Measurements from ENCODE around the gene MACF1. TPM values are rescaled to one million over a fixed set of nuclear protein-coding genes. Genes with fewer than 3 reads are reported as not detected.

The MACF1 gene
- total RNA-seq, 1 experiment from 2014 or later = 265 TPM

DNA sequence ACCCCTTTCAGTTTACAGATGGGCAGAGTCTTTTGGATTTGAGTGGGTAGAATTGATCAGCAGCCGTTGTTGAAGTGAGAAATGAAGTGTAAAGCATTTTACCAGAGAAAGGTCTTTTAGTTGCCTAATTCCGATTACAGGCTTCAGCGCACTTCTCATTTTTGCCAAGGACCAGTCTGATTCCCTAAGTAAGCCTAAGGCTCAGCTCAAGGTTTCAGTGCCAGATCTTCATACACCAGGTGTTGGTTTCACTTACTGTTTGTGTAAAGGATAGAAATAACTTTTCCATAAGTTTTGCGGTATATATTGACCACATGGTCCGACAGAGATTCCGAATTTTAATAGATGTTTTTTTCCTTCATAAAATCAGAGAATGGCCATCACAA lies 203.0 kb downstream of the MACF1 start:
- POLR2A ChIA-PET (ENCODE audit: low non-redundant PET) = no interaction called here
- H3K4me1 ChIP-seq (ENCODE audit: insufficient read depth, low read length, poor library complexity, severe bottlenecking) = peaks cover 54% of the 10 kb centered on the region
- peak overlapping the region; percentile 89 for H3K27ac ChIP-seq (ENCODE audit: low read depth, low read length, poor library complexity, severe bottlenecking)

GRCh38 chr1:39407896-39408640 lies 203.6 kb downstream of the MACF1 start:
- Histone ChIP-seq H3K27me3 (replicated peaks; ENCODE audit: insufficient read depth, low read depth, low read length, poor library complexity) (no peaks in the 10 kb centered on the region), H3K36me3 (ENCODE audit: insufficient read depth, low read length, poor library complexity, severe bottlenecking) (peaks cover 4% of the 10 kb centered on the region), H3K4me3 (ENCODE audit: low read depth, low read length, poor library complexity, severe bottlenecking) (peak overlapping the region; percentile 93), H3K4me1 (ENCODE audit: insufficient read depth, low read length, poor library complexity, severe bottlenecking) (peaks cover 54% of the 10 kb centered on the region), H3K27ac (ENCODE audit: low read depth, low read length, poor library complexity, severe bottlenecking) (peak overlapping the region; percentile 89), H3K9me3 (ENCODE audit: low read depth, low read length, poor library complexity, severe bottlenecking) (no peaks in the 10 kb centered on the region)
- POLR2A ChIA-PET (ENCODE audit: low non-redundant PET) = no interaction called here
- TF ChIP-seq CTCF (conservative IDR thresholded peaks at IDR 0.05; ENCODE audit: low read depth, low read length) (no peak), EZH2 (IDR thresholded peaks at IDR 0.05; ENCODE audit: borderline replicate concordance, low read depth, low read length, poor library complexity, severe bottlenecking) (no peak)
- DNase-seq (ENCODE audit: low spot score) = no peak
- CTCF ChIA-PET = no interaction called here
- intact Hi-C loops (cut with micrococcal nuclease; ENCODE audit: unreplicated experiment) = loop anchor here (5.0 kb wide), 1 partner anchor 216 kb away; no protein-coding TSS in a partner anchor
- BruUV-seq (replicated peaks) = no TSS peak

More for the DNA sequence above, 203.0 kb downstream of the MACF1 start:
- Histone ChIP-seq H3K36me3 (ENCODE audit: insufficient read depth, low read length, poor library complexity, severe bottlenecking) (peaks cover under 1% of the 10 kb centered on the region), H3K9me3 (ENCODE audit: low read depth, low read length, poor library complexity, severe bottlenecking) (no peaks in the 10 kb centered on the region), H3K4me3 (ENCODE audit: low read depth, low read length, poor library complexity, severe bottlenecking) (peak overlapping the region; percentile 93), H3K27me3 (replicated peaks; ENCODE audit: insufficient read depth, low read depth, low read length, poor library complexity) (no peaks in the 10 kb centered on the region)
- DNase-seq (ENCODE audit: low spot score) = peak; percentile 35
- TF ChIP-seq EZH2 (IDR thresholded peaks at IDR 0.05; ENCODE audit: borderline replicate concordance, low read depth, low read length, poor library complexity, severe bottlenecking) (no peak), CTCF (conservative IDR thresholded peaks at IDR 0.05; ENCODE audit: low read depth, low read length) (no peak)
- BruUV-seq (replicated peaks) = no TSS peak
- CTCF ChIA-PET = no interaction called here
- intact Hi-C loops (cut with micrococcal nuclease; ENCODE audit: unreplicated experiment) = loop anchor here (5.0 kb wide), 1 partner anchor 215 kb away; no protein-coding TSS in a partner anchor

DNA sequence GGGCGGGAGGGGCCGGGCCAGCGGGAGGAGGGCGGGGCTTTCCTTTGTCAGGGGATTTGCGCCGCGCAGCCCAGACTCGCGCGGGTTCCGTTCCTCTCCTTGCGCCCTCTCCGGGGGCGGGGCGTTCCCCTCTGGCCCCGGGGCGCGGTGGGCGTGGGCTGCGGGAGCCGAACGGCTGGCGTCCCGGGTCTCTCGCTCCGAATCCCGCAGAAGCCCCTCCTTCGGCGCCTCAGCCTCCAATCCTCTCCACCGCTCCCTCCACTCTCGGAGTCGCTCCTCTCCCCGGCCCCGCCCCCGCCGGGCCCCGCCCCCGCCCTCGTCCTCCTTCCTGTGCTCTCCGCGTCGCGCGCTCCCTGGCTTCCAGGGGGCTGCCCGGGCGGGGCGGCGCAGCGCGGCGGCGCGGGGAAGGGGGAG lies 204.2 kb downstream of the MACF1 start:
- H3K9me3 ChIP-seq (ENCODE audit: low read depth, low read length, poor library complexity, severe bottlenecking) = no peaks in the 10 kb centered on the region
- no peaks in the 10 kb centered on the region for H3K27me3 ChIP-seq (replicated peaks; ENCODE audit: insufficient read depth, low read depth, low read length, poor library complexity)
- CTCF ChIA-PET = interaction anchor here (0.6 kb wide), 1 partner anchor 547 kb away, joined by 4 read pairs; no protein-coding TSS in a partner anchor
- peak overlapping the region; percentile 93 for H3K4me3 ChIP-seq (ENCODE audit: low read depth, low read length, poor library complexity, severe bottlenecking)
- POLR2A ChIA-PET (ENCODE audit: low non-redundant PET) = no interaction called here
- DNase-seq (ENCODE audit: low spot score) = peak; percentile 99
- TF ChIP-seq CTCF (conservative IDR thresholded peaks at IDR 0.05; ENCODE audit: low read depth, low read length) = no peak
- no peak for TF ChIP-seq EZH2 (IDR thresholded peaks at IDR 0.05; ENCODE audit: borderline replicate concordance, low read depth, low read length, poor library complexity, severe bottlenecking)
- H3K36me3 ChIP-seq (ENCODE audit: insufficient read depth, low read length, poor library complexity, severe bottlenecking) = peaks cover 4% of the 10 kb centered on the region
- peaks cover 54% of the 10 kb centered on the region for H3K4me1 ChIP-seq (ENCODE audit: insufficient read depth, low read length, poor library complexity, severe bottlenecking)
- no TSS peak for BruUV-seq (replicated peaks)
- intact Hi-C loops (cut with micrococcal nuclease; ENCODE audit: unreplicated experiment) = loop anchor here (5.0 kb wide), 1 partner anchor 216 kb away; no protein-coding TSS in a partner anchor
- H3K27ac ChIP-seq (ENCODE audit: low read depth, low read length, poor library complexity, severe bottlenecking) = peak overlapping the region; percentile 89

Measured in A673 (cell line).